ENCODE measurements around the gene SLC25A33.

SLC25A33 gene

GRCh38 chr1:9539829-9540550, 725 bp downstream of the SLC25A33 start (continued):
- TF ChIP-seq ZBTB11 (tag by site-specific recombination; conservative IDR thresholded peaks at IDR 0.05; ENCODE audit: low read depth) (no peak; the same call in 1 of the 2 replicates), OSR2 (tag by site-specific recombination; IDR thresholded peaks at IDR 0.05) (no peak), ZNF157 (tag by site-specific recombination; IDR thresholded peaks at IDR 0.05) (no peak), ZNF529 (tag by site-specific recombination; IDR thresholded peaks at IDR 0.05; ENCODE audit: insufficient replicate concordance) (no peak), TSHZ1 (tag by site-specific recombination; IDR thresholded peaks at IDR 0.05; ENCODE audit: borderline replicate concordance) (no peak), ZIC2 (tag by site-specific recombination; IDR thresholded peaks at IDR 0.05) (peak; percentile 66), ZNF513 (tag by site-specific recombination; IDR thresholded peaks at IDR 0.05) (0 out of 2 replicates have a peak, but pooled peaks have one; percentile 5), ZNF16 (tag by site-specific recombination; IDR thresholded peaks at IDR 0.05; ENCODE audit: low read depth) (no peak), SP7 (tag by site-specific recombination; IDR thresholded peaks at IDR 0.05) (no peak; the same call in 1 of the 2 replicates), CTCF (tag by site-specific recombination; IDR thresholded peaks at IDR 0.05) (peak; percentile 13; the same call in 1 of the 2 replicates), ZNF580 (tag by site-specific recombination; IDR thresholded peaks at IDR 0.05) (no peak), HOXA7 (CRISPR knock-in tag; IDR thresholded peaks at IDR 0.05; ENCODE audit: borderline replicate concordance) (no peak), ZNF548 (tag by site-specific recombination; IDR thresholded peaks at IDR 0.05) (no peak), ZNF510 (tag by site-specific recombination; IDR thresholded peaks at IDR 0.05; ENCODE audit: insufficient replicate concordance) (no peak), ZNF24 (tag by site-specific recombination; IDR thresholded peaks at IDR 0.05) (no peak), ZNF600 (tag by site-specific recombination; IDR thresholded peaks at IDR 0.05) (peak; percentile 81), ZNF791 (tag by site-specific recombination; IDR thresholded peaks at IDR 0.05) (no peak), ZNF169 (tag by site-specific recombination; IDR thresholded peaks at IDR 0.05) (no peak), ZNF146 (tag by site-specific recombination; IDR thresholded peaks at IDR 0.05) (no peak), ZNF707 (tag by site-specific recombination; IDR thresholded peaks at IDR 0.05) (no peak), ZNF354C (tag by site-specific recombination; IDR thresholded peaks at IDR 0.05; ENCODE audit: borderline replicate concordance, low read depth) (no peak), MYNN (tag by site-specific recombination; IDR thresholded peaks at IDR 0.05; ENCODE audit: borderline replicate concordance) (no peak), ZNF416 (tag by site-specific recombination; IDR thresholded peaks at IDR 0.05) (no peak), REST (tag by site-specific recombination; IDR thresholded peaks at IDR 0.05) (no peak)

Measured in HEK293 (cell line).